GM21825 (cell line): ENCODE data around the gene FGF19.

Experiments
- ATAC-seq: cut with Tn5 transposase; IDR thresholded peaks from one replicate; pipeline ENCODE4 v1.9.1; 2021; ENCODE audit warnings: mild to moderate bottlenecking, moderate library complexity; ENCODE audit not compliant: unreplicated experiment

FGF19 gene

DNA sequence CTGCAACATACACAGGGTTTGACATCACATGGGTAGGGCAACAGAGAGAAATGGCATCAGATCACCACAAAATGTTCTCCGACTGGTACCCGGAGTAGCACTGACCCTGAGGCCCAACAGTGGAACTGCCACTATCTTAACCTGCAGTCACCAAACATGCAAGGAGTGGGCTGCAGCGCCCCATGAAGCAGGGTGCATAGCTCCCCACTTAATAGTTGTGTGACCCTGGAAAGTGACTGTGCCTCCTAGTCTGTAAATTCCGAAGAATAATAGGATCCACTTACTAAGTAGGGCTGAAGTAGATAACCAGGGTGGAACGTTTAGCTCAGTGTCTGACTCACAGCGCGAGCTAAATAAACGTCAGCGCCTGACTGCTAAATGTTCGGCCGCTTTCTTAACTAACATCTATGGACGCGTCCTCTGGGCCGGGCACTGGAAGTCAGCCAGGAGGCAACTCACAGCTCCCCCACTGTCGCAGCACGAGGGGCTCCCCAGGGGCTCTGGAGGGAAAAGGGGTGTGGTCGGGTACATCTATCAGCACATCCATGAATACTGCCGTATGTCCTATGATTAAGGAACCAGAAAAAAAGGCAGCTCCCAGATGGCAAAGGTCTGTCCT is 29.4 kb downstream of the FGF19 start:
- ATAC-seq, result peak; percentile 4

DNA sequence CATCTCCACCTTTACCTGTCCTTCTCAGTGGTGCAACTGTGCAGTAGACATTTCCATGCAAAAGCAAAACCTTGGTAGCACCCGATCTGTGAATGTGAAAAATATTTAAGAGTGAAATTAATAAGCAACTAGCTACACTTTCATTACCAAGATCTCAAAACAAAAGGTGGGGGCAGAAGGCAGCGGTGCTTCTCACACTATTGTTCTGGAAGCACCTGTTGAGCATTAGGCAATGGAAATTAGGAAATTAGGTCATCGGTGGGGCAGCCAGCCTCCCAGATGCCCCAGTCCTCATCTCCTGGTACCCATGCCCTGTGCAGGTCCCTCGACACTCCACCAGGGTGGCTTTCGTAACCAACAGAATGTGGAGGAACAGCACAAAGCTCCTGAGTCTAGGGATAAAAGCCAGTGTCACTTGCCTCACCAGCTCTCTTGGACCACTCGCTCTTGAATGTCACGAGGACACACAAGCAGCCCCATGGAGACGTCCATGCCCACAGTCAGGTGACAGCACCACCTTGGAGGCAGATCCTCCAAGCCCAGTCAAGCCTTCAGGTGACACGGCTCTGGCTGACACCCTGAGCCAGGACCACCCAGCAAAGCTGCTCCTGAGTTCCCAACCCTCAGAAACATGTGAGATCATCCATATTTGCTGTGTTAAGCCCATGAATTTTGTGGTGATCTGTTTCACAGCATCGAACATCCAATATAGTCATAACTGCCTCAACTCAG is 31.9 kb downstream of the FGF19 start:
- ATAC-seq, result no peak

DNA sequence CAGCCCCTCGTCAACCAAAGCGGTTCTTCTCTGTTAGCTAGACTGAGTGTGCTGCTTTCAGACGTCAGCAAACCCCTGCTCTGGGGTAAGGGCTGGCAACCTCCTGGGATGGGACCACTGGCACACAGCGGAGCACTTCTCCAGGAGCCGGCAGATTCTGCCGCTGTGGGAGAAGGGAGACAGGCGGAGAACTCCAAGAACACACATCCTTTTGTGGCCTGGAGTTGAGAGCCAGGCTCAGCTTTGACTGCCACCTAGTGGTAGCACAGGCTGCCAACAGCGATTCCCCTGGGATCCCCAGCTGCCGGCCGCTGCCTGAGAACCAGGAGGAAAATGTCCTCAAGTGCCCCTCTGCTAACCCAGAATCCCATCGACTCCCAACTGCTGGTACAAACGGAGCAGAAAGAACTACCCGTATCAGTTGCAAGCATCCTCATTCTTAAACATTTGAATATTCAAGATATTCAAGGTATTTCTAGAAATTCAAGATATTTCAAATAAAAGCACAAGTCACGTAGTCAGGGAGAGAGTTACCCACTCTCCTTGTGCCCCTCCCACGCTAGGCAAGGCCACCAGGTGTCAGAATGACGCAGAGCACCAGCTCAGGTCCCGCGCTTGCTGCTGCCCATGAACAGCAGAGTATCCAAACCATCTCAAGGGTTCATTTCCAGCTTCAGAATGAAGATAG is 33.5 kb downstream of the FGF19 start:
- no peak for ATAC-seq

DNA sequence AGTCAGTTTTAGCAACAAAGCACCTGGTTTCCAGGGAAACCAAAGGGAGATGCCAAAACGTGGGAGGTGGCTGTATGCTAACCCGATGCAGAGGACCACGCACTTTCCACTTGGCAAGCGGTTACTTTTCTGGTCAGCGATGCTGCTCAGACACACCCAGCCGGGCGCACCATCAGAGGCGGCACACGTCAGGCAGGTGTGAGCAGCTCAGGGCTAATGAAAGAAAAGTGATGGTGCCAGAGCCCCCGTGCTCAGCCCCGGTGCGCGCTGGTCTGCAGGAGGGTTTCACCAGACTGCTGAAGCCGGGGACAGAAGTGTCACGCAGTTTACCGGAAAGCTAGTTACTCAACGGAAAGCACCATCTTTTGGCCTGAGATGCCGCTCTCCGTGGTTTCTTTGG is 34.3 kb downstream of the FGF19 start:
- ATAC-seq, result no peak

DNA sequence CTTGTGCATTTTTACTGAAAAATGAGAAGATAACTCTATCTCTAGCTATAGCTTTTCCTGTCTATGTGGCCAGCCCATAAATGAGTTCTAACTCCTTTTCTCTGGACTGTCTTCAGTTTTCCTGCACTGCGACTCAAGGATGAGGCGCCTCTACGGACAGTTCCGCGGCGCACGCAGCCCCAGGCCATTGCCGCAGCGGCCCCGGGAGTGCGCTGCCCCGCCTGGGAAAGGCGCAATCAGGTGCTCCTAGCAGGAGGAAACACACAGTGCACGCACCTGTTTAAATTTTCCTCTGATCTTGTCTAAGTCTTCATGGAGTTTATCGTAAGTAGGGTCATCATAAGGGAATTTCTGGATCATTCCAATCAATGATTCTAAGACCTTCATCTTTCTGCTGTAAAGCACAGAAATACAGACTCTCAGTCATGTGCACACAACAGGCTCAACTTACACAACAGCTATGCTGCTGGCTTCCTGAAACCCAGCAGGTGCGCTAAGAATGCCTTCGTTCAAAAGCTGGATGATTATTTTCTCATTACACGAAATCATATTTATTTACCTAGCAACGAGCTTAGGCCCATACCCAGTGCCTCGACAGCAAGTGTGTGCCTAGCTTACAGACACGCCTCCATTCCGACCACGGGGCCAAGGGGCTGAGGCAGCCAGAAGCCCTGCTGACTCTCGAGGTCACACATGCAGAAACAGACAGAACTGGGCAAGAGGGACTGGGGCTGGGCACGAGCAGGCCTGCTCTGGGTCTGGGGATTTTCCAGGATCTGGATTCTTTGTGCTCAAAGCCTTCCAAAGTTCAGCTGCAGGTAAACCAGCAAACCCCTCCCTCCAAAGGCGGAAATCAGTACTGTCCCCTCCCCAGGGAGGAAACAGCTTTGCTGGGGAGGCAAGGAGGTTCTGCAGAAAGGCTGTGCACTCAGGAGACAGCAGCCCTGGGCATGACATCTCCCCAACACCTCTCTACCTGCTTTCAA is 35.9 kb downstream of the FGF19 start:
- ATAC-seq, result no peak

DNA sequence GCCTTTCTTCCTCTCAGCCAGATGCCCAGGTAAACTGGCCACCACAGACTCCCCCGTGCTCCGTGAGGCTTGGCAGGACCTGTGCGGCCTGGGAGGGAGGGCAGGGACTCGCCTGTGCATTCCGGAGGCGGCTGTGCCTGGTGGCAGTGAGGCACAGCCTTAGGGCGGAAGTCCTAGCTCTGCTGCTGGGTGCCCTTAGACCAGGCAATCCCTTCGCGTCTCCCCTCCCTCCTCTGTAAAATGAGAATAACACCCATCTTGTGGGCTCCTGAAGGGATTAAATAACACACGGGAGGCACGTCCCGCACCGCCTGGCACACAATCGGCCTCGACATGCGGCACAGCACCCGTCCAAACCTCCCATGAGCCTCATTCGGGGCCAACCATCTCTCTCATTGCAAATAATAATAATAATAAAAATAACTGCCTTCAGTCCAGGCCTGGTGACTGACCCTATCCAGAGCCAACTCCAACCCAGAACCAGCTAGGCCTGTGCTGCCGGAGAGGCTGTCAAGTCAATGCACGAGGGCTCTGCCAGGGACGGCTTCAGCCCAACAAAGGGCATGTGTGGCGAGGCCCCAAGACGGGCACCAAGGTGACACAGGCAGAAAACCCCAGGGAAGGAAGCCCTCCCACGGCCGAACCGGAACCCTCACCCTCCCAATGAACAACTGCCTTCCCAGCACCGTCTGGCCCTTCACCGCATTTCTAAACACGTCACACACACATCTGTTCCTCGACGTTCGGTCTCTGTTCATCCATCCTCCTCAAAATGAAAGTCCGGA is 36.9 kb downstream of the FGF19 start:
- ATAC-seq, result no peak

DNA sequence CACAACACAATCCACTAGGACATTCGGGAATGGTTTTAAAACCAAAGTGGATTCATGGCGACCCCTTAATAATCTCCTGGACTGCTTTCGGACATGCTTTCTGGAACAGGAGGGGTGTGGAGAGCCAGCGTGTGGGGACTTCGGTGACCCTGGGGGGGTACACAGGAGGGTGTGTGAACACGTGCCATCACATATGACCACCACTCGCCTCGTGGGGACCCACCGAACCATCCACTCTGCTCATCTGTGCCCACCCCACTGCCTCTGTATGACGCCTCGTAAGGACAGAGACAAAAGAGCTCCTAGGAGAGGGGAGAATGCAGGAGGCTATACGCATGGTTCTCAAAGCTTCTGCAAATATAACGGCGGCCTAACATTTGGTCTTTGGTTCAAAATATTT is 37.6 kb downstream of the FGF19 start:
- ATAC-seq, result no peak

DNA sequence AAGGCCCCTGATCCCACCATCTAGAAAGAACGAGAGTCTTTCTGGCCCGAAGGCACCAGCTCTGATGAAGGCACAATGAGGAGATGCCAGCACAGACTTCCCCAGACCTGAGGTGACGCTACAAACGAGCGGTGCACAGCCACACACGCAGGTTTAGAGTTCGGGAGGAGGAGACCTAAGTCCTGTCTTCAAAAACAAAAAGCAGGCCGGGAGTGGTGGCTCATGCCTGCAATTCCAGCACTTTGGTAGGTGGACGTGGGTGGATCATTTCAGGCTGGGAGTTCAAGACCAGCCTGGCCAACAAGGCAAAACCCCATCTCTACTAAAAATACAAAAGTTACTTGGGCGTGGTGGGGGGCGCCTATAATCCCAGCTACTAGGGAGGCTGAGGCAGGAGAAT is 38.2 kb downstream of the FGF19 start:
- no peak for ATAC-seq

DNA sequence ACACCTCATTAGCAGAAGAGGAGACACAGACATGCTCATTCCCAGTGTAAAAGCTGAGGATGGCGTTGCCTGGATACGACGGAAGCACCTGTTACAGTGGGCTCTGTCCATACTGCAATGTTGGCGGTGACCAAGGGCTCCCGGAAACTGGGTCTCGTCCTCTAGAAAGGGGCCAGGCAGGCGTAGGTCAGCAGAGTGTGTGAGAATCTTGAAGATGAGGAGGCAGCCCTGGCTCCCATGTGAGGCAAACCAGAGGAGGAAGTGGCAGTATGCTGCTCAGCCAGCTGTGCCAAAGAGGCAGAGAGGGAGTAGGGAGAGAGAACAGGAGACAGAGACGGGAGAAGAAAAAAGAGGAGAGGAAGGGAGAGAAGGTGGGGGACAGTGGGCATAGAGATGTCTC is 38.9 kb downstream of the FGF19 start:
- no peak for ATAC-seq

DNA sequence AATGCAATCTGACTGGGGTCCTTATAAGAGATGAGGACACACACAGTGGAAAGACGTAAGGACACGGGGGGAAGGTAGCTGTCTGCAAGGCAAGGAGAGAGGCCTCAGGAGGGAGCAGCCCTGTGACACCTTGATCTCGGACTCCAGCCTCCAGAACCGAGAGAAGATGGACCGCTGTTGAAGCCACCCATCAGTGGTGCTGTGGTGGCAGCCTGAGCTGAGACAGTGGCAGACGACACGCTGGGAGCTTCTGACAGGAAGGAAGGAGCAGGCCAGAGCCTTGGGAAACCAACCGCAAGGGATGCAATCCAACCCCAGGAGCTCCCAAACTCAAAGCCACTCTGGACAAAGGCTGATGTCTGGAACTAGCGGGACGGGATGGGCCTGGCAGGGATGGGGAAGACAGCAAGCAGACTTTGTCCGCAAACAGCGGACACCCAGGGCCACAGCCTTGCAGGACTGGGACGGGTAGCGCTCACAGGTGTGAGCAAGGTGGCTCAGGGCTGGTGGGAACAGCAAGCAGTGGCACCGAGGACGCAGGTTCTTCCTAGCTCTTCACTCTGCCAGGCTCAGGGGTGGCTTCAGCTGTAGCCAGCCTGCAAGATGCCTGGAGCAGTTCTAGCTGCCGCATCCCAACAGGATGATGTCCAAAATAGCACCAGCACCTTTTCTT is 39.6 kb downstream of the FGF19 start:
- no peak for ATAC-seq

DNA sequence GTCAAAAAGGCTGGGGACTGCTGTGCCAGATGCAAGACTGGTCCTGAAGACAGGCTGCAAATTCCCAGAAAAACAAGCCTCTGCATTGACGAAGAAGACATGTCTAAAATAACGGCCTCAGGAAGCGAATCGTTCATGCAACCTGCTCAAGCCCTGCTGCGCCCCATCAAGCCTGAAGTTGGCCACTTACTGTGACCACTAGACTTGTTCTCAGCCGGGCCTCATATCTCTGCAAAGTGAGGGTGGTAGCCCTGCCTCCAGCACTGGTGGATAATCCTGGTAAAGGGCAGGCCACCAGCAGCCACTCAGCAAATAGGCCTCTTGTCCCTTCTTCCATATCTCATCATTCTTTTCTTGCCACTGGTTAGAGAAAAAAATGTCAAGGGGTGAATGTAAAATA is 40.5 kb downstream of the FGF19 start:
- ATAC-seq, result no peak

DNA sequence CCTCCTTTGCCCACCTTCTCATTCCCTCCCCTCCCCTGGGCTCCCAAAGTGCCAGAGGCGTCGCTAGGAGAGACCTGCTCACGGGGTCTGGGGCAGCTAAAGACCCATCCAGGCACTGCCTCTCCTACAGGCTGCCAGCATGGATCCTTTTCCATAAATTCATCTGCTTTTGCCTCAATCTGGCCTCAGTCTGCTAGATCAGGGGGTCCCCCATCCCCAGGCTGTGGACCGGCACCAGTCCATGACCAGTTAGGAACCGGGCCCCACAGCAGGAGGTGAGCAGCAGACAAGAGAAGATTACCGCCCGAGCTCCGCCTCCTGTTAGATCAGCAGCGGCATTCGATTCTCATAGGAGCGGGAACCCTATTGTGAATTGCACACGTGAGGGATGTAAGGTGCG is 41.0 kb downstream of the FGF19 start:
- ATAC-seq, result no peak

DNA sequence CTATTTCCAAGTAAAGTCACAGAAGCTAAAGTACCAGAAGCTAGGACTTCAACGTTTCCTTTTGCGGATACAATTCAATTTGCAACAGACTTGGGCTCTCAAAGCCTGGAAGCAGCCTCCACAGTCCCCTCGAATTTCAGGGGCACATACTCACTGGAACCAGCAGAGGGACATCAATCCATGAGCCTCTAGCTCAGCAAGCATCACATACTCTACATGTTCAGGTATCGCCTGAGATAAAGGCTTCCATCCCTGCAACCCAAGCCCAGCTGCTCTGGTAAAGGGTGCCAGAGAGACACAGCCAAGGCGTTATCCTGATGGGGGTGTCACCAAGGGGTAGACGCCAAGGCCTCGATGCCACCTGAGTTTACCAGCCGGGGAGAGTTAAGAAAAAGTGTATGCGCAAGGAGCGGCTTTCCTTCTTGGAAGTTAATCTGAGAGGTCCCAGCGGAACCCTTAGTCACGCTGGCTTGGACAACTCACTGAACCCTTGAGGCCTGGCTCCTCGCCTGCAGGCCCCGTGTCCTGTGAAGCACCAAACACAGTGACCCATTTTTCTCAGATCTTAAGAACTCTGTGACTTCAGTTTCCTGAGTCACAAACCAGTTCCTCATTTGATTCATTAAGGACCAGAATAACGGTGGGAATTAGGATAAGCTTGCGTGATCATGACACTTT is 41.7 kb downstream of the FGF19 start:
- no peak for ATAC-seq

DNA sequence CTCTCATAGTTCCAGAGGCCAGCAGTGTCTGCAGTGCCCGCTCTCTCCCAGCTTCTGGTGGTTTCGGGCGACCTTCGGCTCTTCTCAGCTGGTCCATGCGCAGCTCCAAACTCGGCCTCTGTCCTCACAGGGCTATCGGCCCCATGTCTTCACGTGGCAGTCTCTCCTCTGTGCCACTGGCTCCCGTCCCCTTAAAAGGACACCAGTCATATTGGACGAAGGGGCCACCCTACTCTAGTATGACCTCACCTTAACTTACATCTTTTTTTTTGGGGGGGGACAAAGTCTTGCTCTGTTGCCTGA is 42.5 kb downstream of the FGF19 start:
- no peak for ATAC-seq

DNA sequence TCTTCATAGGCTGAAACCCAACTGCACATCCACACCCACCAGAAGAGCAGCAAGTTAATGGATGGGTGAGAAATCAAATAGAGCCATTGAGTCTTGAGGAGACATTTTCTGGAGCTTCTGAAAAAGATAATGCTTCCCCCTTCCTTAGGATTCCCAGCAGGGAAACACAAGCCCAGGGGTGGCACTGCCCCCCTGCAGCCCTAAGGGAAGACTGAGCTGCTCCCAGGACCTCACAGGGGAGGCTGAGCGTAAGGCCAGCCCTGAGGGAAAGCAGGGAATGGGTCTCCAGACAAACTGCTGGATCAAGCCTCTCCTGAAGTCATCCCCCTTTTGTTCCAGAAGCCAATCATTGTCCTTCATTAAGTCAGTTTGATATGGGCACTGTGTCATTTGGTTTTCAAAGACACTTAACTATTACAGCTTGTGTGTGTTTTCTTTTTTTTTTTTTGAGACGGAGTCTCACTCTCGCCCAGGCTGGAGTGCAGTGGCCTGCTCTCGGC is 43.8 kb downstream of the FGF19 start:
- no peak for ATAC-seq

DNA sequence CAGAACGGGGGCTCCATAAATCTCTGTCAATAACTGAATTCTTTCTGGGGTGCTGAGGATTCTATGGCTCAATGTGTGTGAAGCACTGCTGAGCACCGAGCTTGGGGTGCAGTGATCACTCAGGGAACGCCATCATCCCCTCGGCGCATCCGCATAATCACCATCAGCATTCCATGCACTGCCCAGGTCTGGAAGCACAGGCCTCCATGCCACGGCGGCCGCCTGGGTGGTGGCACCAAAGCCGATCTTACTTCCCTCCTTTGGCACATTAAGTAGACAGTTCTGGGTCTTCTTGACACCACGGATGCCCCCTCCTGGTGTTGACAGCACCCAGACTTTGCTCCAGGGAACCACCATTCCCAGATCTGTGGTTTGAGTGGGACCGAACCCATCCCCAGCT is 44.2 kb downstream of the FGF19 start:
- no peak for ATAC-seq

DNA sequence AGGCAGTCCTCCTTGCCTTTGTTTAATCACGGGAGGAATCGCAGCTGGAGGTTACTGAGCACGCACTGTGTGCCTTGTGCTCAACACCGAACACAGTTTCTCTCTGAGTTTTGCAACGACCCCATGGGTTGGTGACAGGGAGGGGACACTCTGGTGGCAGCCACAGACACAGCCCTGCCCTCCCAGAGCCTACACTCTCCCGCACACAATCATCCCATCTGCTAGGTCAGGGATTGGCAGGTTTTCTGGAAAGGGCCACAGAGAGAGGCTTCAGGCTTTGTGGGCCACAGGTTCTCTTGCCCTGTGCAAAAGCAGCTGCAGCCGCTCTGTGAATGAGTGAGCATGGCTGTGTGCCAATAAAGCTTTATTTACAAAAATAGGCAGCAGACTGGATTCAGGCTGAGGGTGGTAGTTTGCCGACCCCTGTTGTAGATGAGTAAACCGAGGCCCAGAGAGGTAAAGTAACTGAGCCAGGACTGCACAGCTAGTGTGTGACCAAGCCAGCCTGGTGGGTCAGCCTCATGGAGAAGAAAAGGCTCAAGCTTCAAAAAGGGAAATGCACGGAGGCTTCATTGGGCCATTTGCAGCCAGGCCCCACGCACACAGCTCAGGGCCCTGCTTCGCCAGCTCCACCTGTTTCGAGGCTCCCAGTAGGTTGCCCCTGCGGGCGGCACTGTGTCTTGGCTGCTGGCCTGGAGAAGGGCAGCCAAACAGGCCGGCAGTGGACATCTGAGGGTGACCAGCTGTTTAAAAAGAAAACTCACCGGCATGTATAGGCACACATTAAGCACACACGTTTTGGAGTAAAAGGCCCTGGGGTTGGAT is 45.0 kb downstream of the FGF19 start:
- ATAC-seq, result no peak

DNA sequence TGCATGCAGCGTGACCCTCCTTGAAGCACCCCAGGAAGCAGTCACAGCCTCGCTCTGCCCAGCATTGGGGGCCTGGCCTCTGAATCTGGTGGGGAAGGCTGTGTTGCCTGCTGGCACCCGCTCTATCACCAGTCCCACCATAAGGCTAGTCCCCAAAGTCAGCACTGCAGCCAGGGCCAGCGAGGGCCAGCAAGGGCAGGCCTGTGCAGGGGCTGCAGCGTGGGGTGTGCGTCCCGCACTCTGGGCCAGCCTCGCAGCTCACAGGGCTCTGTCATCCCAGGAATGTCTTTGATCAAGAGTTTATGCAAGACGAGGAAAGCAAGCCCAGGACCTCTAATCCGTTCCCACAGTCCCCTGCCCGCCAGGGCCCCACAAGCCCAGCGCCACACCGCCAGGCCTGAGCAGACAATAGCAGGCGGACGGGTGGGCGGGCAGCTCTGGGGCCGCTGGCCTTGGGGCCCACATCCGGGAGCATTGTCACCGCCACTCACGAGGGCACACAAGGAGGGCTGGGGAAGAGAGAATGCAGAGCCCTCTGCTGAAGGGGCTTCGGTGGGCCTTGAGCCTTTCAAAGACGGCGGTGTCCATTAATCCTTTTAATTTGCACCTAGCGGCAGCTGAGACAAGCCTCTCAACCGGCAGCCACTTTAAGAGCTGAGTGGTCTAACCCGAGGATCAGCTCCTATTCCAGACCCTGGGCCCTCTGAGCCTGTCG is 45.8 kb downstream of the FGF19 start:
- ATAC-seq, result no peak
